ENCODE results near the gene SNX9. TPM values are rescaled to one million over a fixed set of nuclear protein-coding genes. Genes with fewer than 3 reads are reported as not detected.

The SNX9 gene
- total and polyA plus RNA-seq, 2 of the 8 experiments (the other 6 are each of a cell fraction or from before 2014, with no cell fraction given): 11.8 to 23.2 TPM

- no peak overlapping the region for H4K5ac ChIP-seq (ENCODE audit: insufficient read length, low read depth, low read length)
- no peak overlapping the region for H4K91ac ChIP-seq (replicated peaks; ENCODE audit: insufficient read length, low read length)
- H2AK5ac ChIP-seq (ENCODE audit: low read depth, low read length): no peak overlapping the region
- no peak overlapping the region for H3K23ac ChIP-seq (ENCODE audit: insufficient read length)
- no peaks in the 10 kb centered on the region for H3K79me2 ChIP-seq (ENCODE audit: control insufficient read depth in 1 of 2, insufficient read depth in 2 of 2, low read length in 2 of 2)
- no peak overlapping the region for H3K4me3 ChIP-seq (ENCODE audit: extremely low read depth in 1 of 4, insufficient read depth in 2 of 4, low read depth in 3 of 4, low read length in 4 of 4)
- TF ChIP-seq RBBP5 (IDR thresholded peaks at IDR 0.05; ENCODE audit: borderline replicate concordance, low read depth, low read length): no peak
- TF ChIP-seq RAD21 (IDR thresholded peaks at IDR 0.05 in 1 of 2, conservative IDR thresholded peaks at IDR 0.05 in 1 of 2; ENCODE audit: low read depth in 2 of 2, low read length in 2 of 2): no peak
- no peak for TF ChIP-seq KDM5A (IDR thresholded peaks at IDR 0.05; ENCODE audit: low read length)
- TF ChIP-seq TCF12 (IDR thresholded peaks at IDR 0.05; ENCODE audit: low read depth, low read length): 0 out of 2 replicates have a peak, but pooled peaks have one; percentile 56
- H3K36me3 ChIP-seq (ENCODE audit: control insufficient read depth in 2 of 4, insufficient read depth in 4 of 4, low read length in 3 of 4): no peaks in the 10 kb centered on the region
- DNase-seq (ENCODE audit: low read depth in 1 of 2, low spot score in 2 of 2) (no peak), FAIRE-seq (no peak)
- H3K23me2 ChIP-seq (ENCODE audit: low read depth, low read length): no peaks in the 10 kb centered on the region
- ChIA-PET POLR2A (ENCODE audit: partially characterized antibody) (interaction anchor here (0.6 to 1.5 kb wide), 2 partner anchors 10 to 22 kb away, joined by 3 to 5 read pairs; no protein-coding TSS in a partner anchor), CTCF (ENCODE audit: partially characterized antibody) (interaction anchor here (0.9 to 2.2 kb wide), 5 partner anchors 8 to 105 kb away, joined by 3 to 8 read pairs (median 4); no protein-coding TSS in a partner anchor)
- no peak overlapping the region for H2AFZ ChIP-seq (ENCODE audit: low read length)
- no peak overlapping the region for H3K27ac ChIP-seq (ENCODE audit: low read depth, low read length)
- no peak overlapping the region for H3K56ac ChIP-seq (replicated peaks; ENCODE audit: insufficient read length, low read depth, low read length)
- no peaks in the 10 kb centered on the region for H3K79me1 ChIP-seq (ENCODE audit: low read depth, low read length)
- H2BK5ac ChIP-seq (ENCODE audit: low read depth, low read length): no peak overlapping the region; the same call in 1 of the 2 replicates
- H3K9me3 ChIP-seq (ENCODE audit: insufficient read depth in 2 of 2, low read depth in 1 of 2, low read length in 1 of 2): no peaks in the 10 kb centered on the region
- H2BK12ac ChIP-seq (ENCODE audit: low read depth, low read length): no peak overlapping the region
- H3K14ac ChIP-seq (ENCODE audit: insufficient read length): no peak overlapping the region
- H3K4me1 ChIP-seq (replicated peaks in 1 of 4; ENCODE audit: control insufficient read depth in 3 of 4, insufficient read depth in 4 of 4, low read length in 3 of 4): peaks cover 2 to 7% (median 6%) of the 10 kb centered on the region in 4 experiments; a peak in 4 of 7 replicates
- no peak overlapping the region for H3K18ac ChIP-seq (ENCODE audit: extremely low read depth, low read length)
- no peaks in the 10 kb centered on the region for H3K27me3 ChIP-seq (replicated peaks in 1 of 4; ENCODE audit: control insufficient read depth in 3 of 4, extremely low read depth in 1 of 4, insufficient read depth in 3 of 4, low read length in 3 of 4)
- H4K20me1 ChIP-seq (replicated peaks in 1 of 2; ENCODE audit: control insufficient read depth in 1 of 2, insufficient read depth in 2 of 2, low read length in 2 of 2): no peaks in the 10 kb centered on the region
- H2BK120ac ChIP-seq (replicated peaks; ENCODE audit: low read depth, low read length): no peak overlapping the region
- no peak overlapping the region for H3K9ac ChIP-seq (replicated peaks in 1 of 4; ENCODE audit: extremely low read depth in 1 of 4, low read depth in 3 of 4, low read length in 3 of 4)
- H4K8ac ChIP-seq (ENCODE audit: extremely low read depth, insufficient read depth, low read length): no peak overlapping the region; the same call in 1 of the 2 replicates
- WGBS, 2 experiments (ENCODE audit: extremely low coverage in 1 of 2, insufficient coverage in 1 of 2, insufficient read length in 1 of 2, insufficient replicate concordance in 2 of 2, low coverage in 1 of 2, low lambda C conversion rate in 2 of 2, missing lambda C conversion rate in 1 of 2): 75% methylated on average over 6 of the region's 6 CpGs; no CpG with 5 or more reads in 1 of the 2 experiments
- no peak overlapping the region for H3K4me2 ChIP-seq (ENCODE audit: insufficient read depth in 1 of 2, low read depth in 2 of 2, low read length in 2 of 2)
- no peak overlapping the region for H3K4ac ChIP-seq (replicated peaks; ENCODE audit: insufficient read length, low read depth, low read length)
- no peak overlapping the region for H2BK20ac ChIP-seq (ENCODE audit: low read length)
- no peak overlapping the region for H2BK15ac ChIP-seq (ENCODE audit: low read length)
These were observed 144.0 kb downstream of the SNX9 start for GRCh38 chr6:157967020-157967419.

All from H1 (cell line).